DMS153 (cell line): ENCODE data around the gene FBXW9.
A peak's percentile ranks its signal among the peaks of the same experiment; 100 is the strongest.
"Not testable (repeated sequence)": the region's sequence is repeated elsewhere in the genome, so short reads cannot be mapped to it uniquely, and the experiment has no call there.

ENCODE experiments used
- DNase-seq: peaks from one replicate; lab custom pipeline; 2025; lab: John Stamatoyannopoulos, UW

FBXW9 gene

DNA sequence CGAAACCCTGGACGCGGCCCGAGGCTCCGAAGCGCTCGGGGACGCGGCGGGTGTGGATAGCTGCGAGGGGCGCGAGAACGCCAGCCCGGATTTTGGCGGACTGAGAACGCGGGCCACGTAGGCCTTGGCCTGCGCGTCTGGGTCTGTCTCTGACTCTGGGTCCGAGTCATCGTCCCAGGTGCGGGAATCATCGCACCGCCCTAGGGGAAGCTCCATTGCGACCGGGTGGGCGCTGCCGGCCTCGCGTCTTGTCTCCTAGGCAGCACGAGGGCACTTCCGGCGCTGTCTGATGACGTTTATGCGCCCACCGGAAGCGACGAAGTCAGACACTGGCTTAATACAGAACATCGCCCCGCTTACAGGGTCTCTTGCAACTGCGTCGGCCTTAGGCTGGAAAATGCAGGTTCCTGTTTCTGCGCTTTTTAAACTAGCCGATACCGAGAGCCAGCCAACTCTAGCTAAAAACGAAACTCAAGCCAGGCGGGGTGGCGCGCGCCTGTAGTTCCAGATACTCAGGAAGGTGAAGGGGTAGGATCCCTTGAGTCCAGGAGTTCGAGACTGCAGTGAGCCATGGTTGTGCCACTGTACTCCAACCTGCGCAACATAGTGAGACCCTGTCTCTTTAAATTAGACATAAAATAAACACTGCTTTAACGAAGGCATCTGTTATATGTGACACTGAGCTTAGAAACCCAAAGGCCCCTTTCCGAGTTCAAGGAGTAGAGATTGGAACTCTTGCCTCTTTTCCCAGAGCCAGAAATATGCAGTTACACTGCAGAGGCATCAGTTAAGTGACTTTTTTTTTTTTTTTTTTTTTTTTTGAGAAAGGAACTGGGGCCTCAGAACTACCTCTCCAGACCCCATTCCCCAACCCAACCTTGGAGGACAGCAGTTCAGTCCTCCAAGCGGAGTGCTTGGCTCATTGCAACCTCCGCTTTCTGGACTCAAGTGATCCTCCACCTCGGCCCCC, at the start of gene FBXW9:
Gene FBXW9, minus strand, starts transcription at position 266 of the 970 bp plus-strand sequence. Its CDS starts 50 bp downstream, at position 216.
- peak; percentile 83 for DNase-seq

- DNase-seq = no peak
These were observed 48.9 kb upstream of the FBXW9 start for GRCh38 chr19:12745166-12745897.

DNA sequence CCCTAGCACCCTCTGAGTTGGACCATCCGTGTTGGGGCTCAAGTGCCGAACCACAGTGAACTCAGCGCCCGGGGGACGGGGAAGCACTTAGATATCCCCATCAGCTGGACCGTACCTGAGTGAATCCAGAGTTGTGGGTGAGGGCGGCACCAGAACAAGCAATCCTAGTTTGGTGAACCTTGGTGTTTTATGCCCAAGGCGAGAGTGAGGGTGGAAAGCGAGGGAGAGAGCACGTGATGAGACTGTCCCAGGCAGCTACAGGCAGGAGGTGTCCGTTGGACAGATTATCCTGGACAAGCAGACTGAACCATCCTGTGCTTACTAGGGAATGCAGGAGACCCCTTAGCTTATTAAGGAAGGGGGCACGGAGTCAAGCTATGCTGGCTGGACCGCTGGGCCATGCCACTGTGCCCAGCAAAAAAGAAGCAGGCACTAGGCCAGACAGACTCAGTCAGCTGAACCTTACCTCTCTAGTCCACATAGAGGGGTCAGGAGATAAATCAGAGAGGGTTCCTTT, 41.5 kb upstream of the FBXW9 start:
- no peak for DNase-seq

DNA sequence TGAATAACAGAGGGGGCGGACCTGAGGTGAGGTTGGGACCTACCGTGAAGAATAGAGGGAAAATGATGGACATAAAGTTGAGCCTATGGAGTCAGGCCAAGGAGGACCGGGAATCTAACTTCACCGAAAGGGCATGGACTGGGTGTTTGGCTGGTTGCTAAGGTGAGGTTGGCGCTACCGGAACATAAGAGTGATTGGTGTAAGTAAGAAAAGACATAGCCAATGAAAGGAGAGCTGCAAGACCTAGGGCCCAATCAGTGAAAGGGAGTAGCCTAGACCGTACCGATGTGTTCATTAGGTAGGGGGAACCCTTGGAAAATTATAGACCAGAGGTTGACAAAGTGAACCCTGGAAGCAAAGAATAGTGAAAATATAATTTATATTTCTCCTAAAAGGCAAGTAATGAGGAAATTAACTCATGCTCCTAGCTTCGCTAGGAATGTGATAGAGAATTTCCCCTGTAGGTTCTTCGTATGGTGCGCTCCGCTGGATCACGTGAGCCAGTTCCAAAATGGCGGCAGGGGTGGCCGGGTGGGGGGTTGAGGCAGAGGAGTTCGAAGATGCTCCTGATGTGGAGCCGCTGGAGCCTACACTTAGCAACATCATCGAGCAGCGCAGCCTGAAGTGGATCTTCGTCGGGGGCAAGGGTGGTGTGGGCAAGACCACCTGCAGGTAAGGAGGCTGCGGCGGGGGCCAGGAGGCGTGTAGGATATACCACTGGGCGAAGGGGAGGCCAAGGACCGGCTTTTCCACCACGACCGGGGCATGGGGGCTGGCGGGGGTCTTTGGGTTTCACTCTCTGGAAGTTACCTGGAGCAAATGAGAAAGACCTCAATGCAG, 40.8 kb upstream of the FBXW9 start, which contains the start of gene GET3:
Gene GET3, plus strand, starts transcription at position 503 of the 840 bp plus-strand sequence. Its CDS starts 9 bp downstream, at position 512.
- peak; percentile 100 for DNase-seq

DNA sequence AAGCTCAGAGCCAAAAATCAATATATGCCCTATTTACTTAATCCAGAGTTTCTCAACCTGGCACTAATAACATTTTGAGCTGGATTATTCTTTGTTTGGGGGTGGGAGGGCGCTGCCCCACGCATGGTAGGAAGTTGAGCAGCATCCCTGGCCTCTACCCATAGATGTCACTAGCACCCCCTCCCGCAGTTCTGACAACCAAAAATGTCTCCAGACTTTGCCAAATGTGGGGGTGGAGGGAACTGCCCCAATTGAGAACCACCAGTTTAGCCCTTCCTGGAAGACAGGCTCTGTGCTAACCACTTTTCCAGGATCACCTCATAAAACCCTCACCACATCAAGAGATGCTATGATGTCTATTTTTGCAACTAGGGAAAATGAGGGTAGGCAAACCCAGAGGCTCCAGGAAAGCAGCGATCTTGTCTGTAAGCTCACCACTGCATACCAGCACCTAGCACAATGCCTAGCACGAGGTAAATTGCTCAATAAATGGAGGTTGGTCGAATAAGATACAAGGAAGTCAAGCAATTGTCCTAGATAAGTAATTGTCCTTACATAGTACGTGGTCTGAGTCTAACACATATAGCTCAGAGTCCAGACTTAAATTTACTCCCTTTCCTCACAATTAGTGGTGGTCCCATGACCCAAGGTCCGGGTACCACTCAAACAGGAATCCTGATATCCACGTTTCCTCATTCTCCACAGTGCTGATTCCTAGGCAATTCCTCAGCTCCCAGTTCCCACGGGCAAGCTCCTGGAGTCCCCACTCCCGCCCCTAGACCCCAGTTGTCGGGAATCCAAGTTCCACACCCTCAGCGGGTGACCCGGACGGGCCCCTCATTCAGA, 37.2 kb upstream of the FBXW9 start:
- no peak for DNase-seq

DNA sequence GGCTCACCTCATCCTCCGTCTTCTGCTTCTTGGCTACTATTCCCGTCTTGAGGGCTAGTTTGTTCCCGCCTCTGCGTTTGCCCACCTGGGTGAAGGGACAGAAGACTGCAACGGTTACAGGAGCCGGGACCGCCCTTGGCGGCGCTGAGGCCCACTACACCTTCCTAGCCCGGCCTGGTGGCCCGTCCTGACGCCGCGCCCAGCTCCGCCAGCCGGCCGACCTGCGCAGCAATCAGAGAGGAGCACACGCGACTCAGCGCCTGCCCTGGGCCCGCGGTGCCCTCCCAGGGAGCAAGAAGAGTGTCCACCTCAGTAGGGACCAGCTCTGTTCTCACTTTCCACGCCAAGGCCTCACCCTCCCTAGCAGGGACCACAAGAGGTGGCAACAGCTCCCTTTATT, 34.9 kb upstream of the FBXW9 start:
- no peak for DNase-seq

DNA sequence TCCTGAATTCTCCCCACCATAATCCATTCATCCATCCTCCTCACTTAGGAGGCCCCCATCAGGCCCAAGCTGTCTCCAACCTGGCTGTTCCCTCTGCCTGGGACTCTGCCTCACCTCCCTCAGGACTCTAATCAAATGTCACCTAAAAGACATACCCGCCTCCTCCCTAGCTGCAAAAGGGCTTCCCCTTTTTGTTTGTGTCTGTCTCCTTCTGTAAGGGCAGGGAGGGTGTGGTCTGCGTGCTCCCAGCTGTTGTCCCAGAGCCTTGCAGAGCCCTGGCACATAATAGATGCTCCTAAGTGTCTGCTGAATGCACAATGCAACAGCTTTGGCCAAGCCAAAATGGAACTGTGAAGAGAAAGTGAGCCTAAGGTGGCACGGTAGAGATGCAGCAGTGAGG, 33.6 kb upstream of the FBXW9 start:
- DNase-seq = no peak

- no peak for DNase-seq
These were observed 31.5 kb upstream of the FBXW9 start for GRCh38 chr19:12727745-12728433.

DNA sequence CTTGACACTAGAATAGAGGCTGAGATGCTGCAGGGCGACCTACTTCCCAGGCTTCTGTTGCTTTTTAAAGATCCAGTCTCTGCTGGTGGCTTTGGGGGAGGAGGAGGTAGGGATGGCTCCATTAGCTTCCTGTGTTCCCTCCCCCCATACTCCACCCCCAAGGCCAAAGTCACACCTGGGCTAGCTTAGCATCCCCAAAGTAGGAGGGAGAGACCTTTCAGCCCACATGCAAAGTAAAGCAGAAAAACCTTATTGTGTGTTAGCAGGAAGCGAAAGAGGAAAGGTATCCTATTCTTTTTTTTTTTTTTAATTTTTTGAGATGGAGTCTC, 30.5 kb upstream of the FBXW9 start:
- no peak for DNase-seq

- not testable (repeated sequence) for DNase-seq
These were observed 29.2 kb upstream of the FBXW9 start for GRCh38 chr19:12725612-12726011.

- DNase-seq = no peak
These were observed 27.4 kb upstream of the FBXW9 start, which contains the start of gene TNPO2 for GRCh38 chr19:12723641-12724426. TSS of gene TNPO2 (minus strand) at chr19:12723932. CDS start at chr19:12720977, 2,955 bp downstream.

GRCh38 chr19:12723381-12723640, 26.9 kb upstream of the FBXW9 start:
- DNase-seq = no peak

DNA sequence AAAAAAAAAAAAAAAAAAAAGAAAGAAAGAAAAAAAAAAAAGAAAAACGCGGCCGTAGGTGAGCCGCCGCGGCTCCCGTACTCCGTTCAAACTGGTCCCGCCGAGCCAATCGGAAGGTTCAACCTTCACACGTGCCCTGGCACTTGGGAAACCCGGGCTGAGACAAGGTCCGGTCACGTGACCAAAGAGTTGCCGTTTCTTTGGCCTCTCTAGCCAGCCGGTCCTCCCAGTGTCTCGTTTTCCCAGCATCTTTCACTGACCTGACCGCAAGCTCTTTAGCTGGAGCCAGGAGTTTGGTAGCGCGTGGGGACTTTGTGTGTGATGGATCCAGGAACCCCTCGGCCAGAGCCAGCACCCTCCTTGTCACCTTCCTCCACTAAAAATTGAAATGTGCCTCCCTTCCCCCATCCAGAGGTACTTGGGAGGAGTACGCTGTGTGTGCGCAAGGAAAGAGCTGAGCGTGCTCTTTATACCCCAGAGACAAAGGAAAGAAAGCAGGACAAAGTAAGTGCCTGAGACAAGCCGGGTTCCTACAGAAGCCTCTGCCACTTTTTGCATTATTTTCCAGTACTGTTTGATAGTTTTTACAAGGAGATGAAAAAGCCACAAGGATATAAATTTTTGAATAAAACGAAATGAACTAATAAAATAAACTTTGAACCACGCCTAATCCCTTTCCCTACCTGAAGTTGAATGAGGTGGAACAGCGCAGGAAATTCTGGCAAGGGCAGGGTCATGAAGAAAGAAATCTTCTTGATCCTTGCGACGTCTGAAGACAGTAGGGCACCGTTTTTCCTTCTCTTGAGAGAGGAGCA, 26.3 kb upstream of the FBXW9 start:
- peak; percentile 98 for DNase-seq

GRCh38 chr19:12721656-12722565, 25.5 kb upstream of the FBXW9 start:
- DNase-seq = no peak

DNA sequence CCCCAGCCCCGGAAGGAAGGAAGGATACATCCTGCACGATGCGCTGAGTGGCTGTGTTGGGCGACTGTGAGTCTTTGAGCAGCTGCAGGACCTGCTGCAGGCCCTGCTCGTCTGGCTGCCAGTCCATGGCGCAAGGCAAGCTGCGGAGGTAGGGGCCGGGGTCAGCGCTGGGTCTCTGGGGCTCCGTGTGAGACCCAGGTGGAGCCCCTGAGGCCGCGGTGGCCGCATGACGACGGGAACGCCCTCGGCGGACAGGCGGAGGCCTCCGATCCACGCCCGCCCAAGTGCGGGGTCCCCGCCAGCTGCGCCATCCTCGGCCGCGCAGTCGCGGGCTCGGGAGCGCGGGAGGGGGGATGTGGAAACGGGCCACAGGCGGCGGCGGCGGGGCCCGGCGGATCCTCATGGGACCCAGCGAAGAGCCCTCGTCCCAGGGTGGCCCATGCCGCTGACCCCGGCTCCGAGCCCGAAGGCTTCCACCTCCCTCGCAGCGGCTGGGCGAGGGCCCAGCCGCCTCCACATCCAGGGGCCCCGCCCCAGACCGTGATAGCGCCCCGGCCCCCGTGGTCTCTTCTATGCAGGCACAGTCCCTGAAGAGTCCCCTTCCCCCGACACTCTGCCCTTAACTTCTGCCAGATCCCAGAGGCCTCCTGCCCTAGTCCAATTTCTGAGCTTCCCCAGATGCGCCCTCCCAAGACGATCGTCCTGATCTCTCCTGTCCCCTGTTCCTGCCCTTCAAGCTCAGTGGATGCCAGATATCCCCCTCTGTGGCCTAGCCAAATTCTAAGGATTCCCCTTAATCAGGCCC, 24.6 kb upstream of the FBXW9 start:
- DNase-seq = no peak

GRCh38 chr19:12720296-12720695, 23.9 kb upstream of the FBXW9 start:
- no peak for DNase-seq

DNA sequence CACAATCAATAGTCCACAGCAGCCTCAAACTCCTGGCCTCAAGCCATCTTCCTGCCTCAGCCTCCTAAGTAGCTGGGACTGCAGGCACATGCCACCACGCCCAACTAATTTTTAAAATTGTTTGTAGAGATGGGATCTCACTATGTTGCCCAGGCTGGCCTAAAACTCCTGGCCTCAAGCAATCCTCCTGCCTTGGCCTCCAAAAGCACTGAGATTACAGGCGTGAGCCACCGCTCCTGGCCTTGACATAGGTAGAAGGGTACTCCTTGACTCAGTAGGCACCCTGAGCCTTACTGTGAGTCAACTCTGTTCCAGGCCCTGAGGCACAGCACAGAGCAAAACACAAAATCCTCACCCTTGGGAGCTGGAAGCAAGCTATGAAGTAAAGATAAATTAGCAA, 19.5 kb upstream of the FBXW9 start:
- no peak for DNase-seq
